GM12865 (cell line): Measurements from ENCODE around the gene KIAA1328.

Experiments
- DNase-seq: peaks from one replicate; pipeline ENCODE4 v3.0.0; 2010; ENCODE audit warnings: low read depth
- H3K4me3 ChIP-seq: 2 replicates; pipeline ENCODE4 v1.5.1; 2011; ENCODE audit warnings: mild to moderate bottlenecking, low read depth, low read length, control low read depth
- CTCF ChIP-seq: IDR thresholded peaks from 2 replicates; pipeline ENCODE4 v1.5.1; 2011; ENCODE audit warnings: low read length, control low read depth, low read depth, inconsistent platforms; ENCODE audit not compliant: insufficient read depth; ENCODE audit errors: missing control alignments

Gene KIAA1328

GRCh38 chr18:37179384-37179783, 350.5 kb downstream of the KIAA1328 start:
- no peak for DNase-seq
- no peak for TF ChIP-seq CTCF
- H3K4me3 ChIP-seq: no peak overlapping the region

GRCh38 chr18:37180086-37180485, 351.2 kb downstream of the KIAA1328 start:
- no peak overlapping the region for H3K4me3 ChIP-seq
- no peak for TF ChIP-seq CTCF
- no peak for DNase-seq

- no peak overlapping the region for H3K4me3 ChIP-seq
- TF ChIP-seq CTCF: no peak
- DNase-seq: no peak
These were observed 353.6 kb downstream of the KIAA1328 start for GRCh38 chr18:37182340-37183135.

GRCh38 chr18:37184209-37184868, 355.4 kb downstream of the KIAA1328 start:
- H3K4me3 ChIP-seq: no peak overlapping the region
- DNase-seq: no peak
- TF ChIP-seq CTCF: no peak

GRCh38 chr18:37188016-37188791, 359.3 kb downstream of the KIAA1328 start:
- DNase-seq: no peak
- H3K4me3 ChIP-seq: no peak overlapping the region
- no peak for TF ChIP-seq CTCF

- no peak for DNase-seq
These were observed 370.8 kb downstream of the KIAA1328 start for GRCh38 chr18:37199741-37200140.

More at GRCh38 chr18:37199741-37200140, 370.8 kb downstream of the KIAA1328 start:
- no peak for TF ChIP-seq CTCF
- H3K4me3 ChIP-seq: no peak overlapping the region
